ENCODE data around the gene SIM1. TPM values are rescaled to one million over a fixed set of nuclear protein-coding genes. Genes with fewer than 3 reads are reported as not detected.

The SIM1 gene
- not detected for total RNA-seq

DNA sequence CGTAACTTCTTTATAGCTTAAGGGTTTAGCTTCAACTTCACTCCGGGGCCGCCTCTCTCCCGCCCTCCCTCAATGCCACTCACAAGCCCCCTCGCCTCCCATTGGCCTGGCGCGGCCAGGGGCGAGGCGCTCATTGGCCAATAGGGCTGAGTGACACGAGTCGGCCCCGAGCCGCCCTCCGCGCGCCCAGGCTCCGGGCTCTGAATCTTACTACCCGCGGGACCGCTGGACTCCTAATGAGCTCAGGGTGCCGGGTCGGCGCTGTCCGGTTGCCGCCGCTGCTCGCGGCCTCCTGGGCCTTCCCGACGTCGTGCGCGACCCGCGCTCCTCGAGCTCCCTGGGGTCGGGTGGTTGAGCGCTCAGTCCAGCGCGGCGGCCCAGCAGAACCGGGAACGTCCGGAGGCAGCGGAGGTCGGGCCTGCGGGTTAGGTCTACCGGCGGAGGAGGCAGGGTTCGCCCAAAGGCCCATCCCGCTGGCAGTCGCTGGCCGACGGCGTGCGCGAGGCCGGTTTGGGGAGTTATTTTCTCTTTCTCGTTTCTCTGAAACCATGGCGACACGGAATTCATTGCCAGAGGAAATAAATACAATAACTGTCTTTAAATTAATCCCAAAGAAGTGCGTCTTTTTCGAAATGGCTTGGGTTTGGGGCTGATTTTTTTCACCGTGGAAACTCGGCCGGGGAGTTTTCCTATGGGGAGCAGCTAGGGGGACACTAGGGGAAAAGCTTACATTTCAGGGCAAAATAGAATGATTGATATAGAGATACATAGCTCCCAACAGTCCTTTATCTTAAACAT is at the start of gene SIM1:
SIM1 (minus strand) TSS at position 19 of the 798 bp plus-strand sequence. CDS start 1,453 bp downstream, outside the sequence.
- peak; percentile 60 for ATAC-seq

DNA sequence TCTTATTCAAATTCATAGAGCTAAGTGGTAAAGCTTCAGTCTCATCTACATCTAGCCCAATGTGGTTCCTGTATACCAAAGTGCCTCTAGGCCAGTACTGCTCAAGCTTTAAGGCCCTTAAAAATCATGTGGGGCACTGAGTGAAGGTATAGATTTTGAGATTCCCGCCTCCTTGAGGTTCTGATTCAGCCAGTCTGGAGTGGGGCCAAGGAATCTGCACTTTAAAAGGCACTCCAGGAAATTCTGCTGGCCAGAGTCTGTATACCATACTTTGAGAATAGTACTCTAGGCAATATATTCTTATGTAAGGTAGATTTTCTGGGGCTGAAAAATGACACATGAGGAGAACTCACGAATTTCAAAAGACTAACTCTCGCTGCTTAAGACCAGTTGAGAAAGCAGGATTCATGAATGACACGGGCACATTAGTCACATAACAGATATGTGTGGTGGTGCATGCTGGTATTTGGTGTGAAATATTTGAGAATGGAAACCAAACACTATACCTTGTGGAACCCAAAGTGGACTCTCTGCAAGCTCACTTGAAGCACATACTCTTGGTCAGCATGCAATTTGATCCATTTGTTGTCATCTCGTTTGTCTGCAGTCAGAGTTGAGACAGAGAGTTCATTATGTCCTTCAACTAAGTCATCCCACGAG is 47.6 kb upstream of the SIM1 start:
- no peak for ATAC-seq

GRCh38 chr6:100509101-100509500 is 44.4 kb upstream of the SIM1 start:
- no peak for ATAC-seq

DNA sequence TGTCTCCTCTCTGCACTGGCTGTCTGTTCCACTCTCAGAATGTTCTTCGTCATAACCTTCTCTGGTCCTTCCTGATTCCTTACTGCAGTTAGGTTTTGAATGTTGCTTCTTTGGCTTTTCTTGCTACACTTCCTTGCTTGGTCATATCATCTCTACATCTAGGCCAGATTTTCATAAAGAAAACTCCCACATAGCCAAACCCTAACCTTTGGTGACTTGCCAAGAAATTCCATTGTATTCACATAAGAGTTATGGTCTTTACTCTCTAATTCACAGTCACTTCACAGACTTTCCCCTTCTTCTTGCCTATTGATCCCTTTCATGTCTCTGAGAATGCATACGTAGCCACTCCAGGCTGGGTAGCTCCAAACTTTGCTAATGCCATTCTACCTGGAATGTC is 41.9 kb upstream of the SIM1 start:
- no peak for ATAC-seq

- ATAC-seq = no peak
Measured at GRCh38 chr6:100504786-100505737, 40.3 kb upstream of the SIM1 start.

GRCh38 chr6:100503043-100503705 is 38.5 kb upstream of the SIM1 start:
- no peak for ATAC-seq

- ATAC-seq = peak; percentile 62
Measured at GRCh38 chr6:100493206-100493888, 28.6 kb upstream of the SIM1 start.

DNA sequence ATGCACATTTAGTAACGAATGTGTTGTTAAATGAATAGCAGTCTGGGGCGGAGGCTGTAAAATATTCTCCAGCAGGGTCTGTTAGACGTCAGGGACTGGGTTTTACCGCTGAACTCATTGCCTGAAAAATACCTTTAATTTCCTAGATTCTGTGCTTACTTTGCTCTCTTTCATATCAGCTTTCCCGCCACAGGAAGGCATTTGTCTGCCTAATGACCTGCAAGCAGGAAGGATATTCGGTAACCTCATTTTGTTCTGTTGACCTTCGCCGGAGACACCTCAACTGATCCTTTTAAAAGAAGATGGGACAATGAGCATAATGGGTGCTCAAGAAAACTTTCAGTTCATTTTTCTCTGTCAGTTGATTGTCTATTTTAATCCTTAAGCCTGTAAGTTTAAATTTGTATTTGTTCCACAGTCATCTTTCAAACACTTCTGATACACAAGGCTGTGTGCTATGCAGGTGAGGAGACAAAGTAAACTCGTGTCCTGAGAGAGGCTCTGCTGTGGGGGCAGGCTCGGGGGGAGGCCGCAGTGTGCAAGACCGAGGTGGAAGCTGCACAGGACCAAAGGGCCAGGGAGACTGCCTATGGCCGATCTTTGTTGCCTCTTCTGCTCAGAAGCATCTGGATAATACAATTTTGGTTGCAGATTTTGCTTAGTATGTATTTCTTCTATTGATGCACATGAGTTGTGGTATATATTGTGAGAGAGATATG is 27.4 kb upstream of the SIM1 start:
- ATAC-seq = no peak

- no peak for ATAC-seq
Measured at GRCh38 chr6:100490065-100490464, 25.3 kb upstream of the SIM1 start.

DNA sequence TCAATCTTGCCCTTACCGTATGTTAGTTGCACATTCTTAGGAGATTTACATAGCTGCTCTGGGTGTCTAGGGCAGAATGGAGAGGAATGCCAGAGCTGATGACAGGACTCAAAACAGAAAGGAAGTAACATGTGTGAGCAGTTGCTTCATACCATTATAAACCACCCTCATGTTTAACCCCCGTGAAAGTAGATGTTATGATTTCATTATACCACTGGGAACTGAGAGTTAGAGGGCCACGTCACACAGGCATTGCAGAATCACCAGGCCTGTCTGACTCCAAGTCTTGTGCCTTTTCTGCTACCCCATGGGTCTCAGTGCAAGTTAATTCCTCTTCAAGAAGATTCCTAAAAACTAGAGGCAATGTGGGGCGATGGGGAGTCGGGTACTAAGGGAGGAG is 23.5 kb upstream of the SIM1 start:
- no peak for ATAC-seq

DNA sequence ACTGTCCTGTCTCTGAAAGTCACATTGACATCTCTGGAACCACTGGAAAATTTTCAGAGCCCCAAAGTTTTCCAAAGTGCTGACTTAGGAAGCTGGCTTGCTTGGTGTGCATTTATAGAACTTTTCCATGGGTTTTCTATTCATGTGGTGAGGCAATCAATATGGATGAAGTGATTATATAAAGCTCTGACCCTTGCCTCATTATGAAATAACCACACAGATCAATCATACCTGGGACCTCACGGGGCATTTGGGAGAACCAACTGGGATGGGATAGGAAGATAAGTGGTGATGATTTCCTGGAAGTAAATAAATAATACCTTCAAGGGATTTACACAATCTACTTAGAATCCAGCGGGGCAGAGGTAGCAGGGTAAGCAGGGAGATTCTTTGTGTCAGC is 22.9 kb upstream of the SIM1 start:
- no peak for ATAC-seq

DNA sequence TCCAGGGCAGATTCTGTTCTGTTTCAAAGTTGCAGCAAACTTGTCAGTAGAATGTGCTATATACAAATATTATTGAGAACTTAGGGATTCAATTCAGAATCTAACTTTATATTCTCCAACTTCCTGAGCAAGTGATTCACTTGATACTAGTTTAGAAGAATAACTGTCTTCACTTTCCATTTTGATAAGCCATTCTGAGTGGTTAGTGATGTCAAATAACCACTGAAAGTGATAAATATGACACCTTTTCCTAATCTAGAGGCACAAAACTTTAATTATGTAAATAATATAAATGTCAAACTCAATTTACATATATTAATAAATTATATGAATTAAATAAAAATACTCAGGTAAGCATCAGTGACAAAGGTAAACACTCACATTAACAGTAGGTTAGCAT is 20.5 kb upstream of the SIM1 start:
- ATAC-seq = no peak

DNA sequence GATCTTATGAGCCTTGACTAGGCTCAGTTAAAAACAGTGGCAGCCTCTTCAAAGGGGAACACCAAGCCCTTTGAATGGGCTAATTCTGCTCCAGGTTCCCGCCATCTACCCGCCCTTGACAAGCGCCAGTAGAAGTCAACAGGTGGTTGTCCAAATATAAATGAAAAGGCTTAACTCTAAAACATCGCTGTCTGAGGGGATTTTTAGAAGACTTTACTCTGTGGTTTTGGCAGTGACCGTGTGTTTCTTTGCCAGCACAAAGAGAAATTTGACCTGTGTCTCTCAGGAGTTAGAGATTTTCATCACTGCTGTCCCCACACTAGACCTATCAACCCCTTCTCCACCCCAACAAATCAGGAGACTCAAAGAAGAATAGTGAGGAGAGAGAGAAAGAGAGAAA is 19.8 kb upstream of the SIM1 start:
- no peak for ATAC-seq

- ATAC-seq = no peak
Measured at GRCh38 chr6:100482698-100483097, 18.0 kb upstream of the SIM1 start.

GRCh38 chr6:100479179-100480035 is 14.7 kb upstream of the SIM1 start:
- ATAC-seq = no peak

- ATAC-seq = no peak
Measured at GRCh38 chr6:100475554-100476320, 11.0 kb upstream of the SIM1 start.

- ATAC-seq = no peak
Measured at GRCh38 chr6:100473182-100473581, 8.5 kb upstream of the SIM1 start.

- ATAC-seq = no peak
Measured at GRCh38 chr6:100472674-100473073, 8.0 kb upstream of the SIM1 start.

DNA sequence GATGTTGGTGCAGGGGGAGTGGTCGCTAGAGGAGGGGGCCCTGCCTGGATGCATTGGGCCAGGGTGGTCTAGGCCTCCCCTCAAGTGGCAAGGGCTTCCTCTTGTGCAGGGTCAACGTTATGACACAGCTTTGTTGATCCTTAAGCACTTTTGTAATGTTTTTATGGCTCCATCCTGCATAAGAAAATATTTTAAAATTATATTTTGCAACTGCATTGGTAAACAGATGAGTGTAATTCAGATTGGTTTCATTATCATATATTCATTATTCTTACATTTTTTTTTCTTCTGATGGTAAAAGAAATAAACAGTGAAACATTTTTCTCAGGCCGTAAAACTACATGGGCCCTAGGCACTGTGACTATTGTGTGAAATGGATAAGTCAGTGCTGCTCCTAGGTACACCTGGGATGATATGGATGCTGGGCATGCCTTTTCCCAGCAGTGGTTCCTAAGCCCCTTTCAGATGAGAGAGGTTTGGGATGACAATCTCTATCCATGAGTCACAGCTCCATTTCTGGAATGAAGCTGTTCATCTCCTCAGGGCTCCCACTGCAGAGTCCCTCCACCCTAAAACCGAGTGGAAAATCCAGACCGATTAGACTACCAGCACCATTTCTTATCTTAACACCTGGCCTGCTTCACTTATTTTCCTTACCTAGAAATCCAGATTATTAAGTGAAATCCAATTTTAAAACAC is 5.8 kb upstream of the SIM1 start:
- no peak for ATAC-seq

All from esophagus mucosa (tissue), 1 donor.